GM12878 (cell line): ENCODE data around the gene NPSR1.

Experiments used
- RCOR1 ChIP-seq: conservative IDR thresholded peaks from 2 replicates; pipeline ENCODE4 v1.6.1; 2012; ENCODE audit warnings: low read depth, low read length, improper control_type of control experiment
- SRF ChIP-seq, 2 experiments: IDR thresholded peaks; 2 replicates each; pipeline ENCODE4 v1.6.1; 2011; ENCODE audit warnings: low read depth in 2 of 2, low read length in 2 of 2, mild to moderate bottlenecking in 1 of 2, moderate library complexity in 1 of 2

DNA sequence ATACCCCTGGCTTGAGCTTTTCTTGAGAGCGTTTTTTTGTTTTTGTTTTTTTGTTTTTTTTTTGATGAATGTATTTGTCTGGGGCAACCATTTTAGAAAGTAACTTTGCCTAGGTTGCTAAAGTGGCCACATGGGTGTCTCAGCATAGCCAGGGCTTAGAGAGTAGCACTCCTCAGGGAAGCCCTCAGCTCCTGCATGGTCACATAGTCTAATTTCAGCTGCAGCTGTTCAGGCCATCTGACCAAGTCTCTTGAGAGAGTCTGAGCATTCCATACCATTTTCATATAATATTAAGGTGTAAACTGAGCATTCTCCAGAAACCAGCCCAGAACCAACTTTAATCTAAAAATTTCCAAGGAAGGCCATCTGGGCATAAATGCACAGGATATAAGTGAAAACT is 186.4 kb downstream of the NPSR1 start:
- no peak for TF ChIP-seq SRF (IDR thresholded peaks at IDR 0.05; ENCODE audit: low read depth in 2 of 2, low read length in 2 of 2)
- TF ChIP-seq RCOR1 = no peak
